ENCODE results near the gene EPB41L3. TPM values are rescaled to one million over a fixed set of nuclear protein-coding genes. Genes with fewer than 3 reads are reported as not detected.

EPB41L3 gene
- total and polyA plus RNA-seq, 2 experiments from 2014 or later = 20.8 to 22.2 TPM

- Histone ChIP-seq H3K36me3 (ENCODE audit: low read depth) (no peaks in the 10 kb centered on the region), H3K9me2 (ENCODE audit: insufficient read depth) (no peaks in the 10 kb centered on the region), H3K79me2 (ENCODE audit: insufficient read depth) (no peaks in the 10 kb centered on the region), H3K4me3 (no peak overlapping the region), H3K9me3 (ENCODE audit: low read depth) (no peaks in the 10 kb centered on the region), H3K4me1 (ENCODE audit: insufficient read depth) (no peaks in the 10 kb centered on the region), H3K27ac (no peak overlapping the region), H3K27me3 (replicated peaks; ENCODE audit: insufficient read depth) (no peaks in the 10 kb centered on the region), H2AFZ (no peak overlapping the region), H4K20me1 (ENCODE audit: insufficient read depth) (no peaks in the 10 kb centered on the region), H3F3A (ENCODE audit: insufficient read depth) (no peaks in the 10 kb centered on the region), H3K9ac (no peak overlapping the region), H3K4me2 (ENCODE audit: unreplicated experiment) (no peak overlapping the region)
- in situ Hi-C loops (cut with MboI) = no loop called here
- WGBS, 2 experiments (ENCODE audit: low coverage in 1 of 2, low lambda C conversion rate in 2 of 2, missing lambda C conversion rate in 2 of 2) = 92 to 93% methylated on average over 9 of the region's 9 CpGs
- TF ChIP-seq EZH2phosphoT487 (IDR thresholded peaks at IDR 0.05; ENCODE audit: insufficient read depth, low read depth) = no peak
- TF ChIP-seq EZH2 (IDR thresholded peaks at IDR 0.05; ENCODE audit: insufficient read depth, poor library complexity, severe bottlenecking) = no peak
- no peak for DNase-seq
Measured at GRCh38 chr18:5451871-5452270, 91.9 kb downstream of the EPB41L3 start.

- no peaks in the 10 kb centered on the region for H3K9me2 ChIP-seq (ENCODE audit: insufficient read depth)
- no peaks in the 10 kb centered on the region for H4K20me1 ChIP-seq (ENCODE audit: insufficient read depth)
- no peaks in the 10 kb centered on the region for H3F3A ChIP-seq (ENCODE audit: insufficient read depth)
- H3K27ac ChIP-seq = no peak overlapping the region
- no peak overlapping the region for H2AFZ ChIP-seq
- H3K4me3 ChIP-seq = no peak overlapping the region
- peak; percentile 3 for DNase-seq
- no peaks in the 10 kb centered on the region for H3K79me2 ChIP-seq (ENCODE audit: insufficient read depth)
- in situ Hi-C loops (cut with MboI) = no loop called here
- H3K9ac ChIP-seq = no peak overlapping the region
- TF ChIP-seq EZH2 (IDR thresholded peaks at IDR 0.05; ENCODE audit: insufficient read depth, poor library complexity, severe bottlenecking) (no peak), EZH2phosphoT487 (IDR thresholded peaks at IDR 0.05; ENCODE audit: insufficient read depth, low read depth) (no peak)
- no peaks in the 10 kb centered on the region for H3K36me3 ChIP-seq (ENCODE audit: low read depth)
- no peak overlapping the region for H3K4me2 ChIP-seq (ENCODE audit: unreplicated experiment)
- H3K9me3 ChIP-seq (ENCODE audit: low read depth) = no peaks in the 10 kb centered on the region
- H3K4me1 ChIP-seq (ENCODE audit: insufficient read depth) = no peaks in the 10 kb centered on the region
- no peaks in the 10 kb centered on the region for H3K27me3 ChIP-seq (replicated peaks; ENCODE audit: insufficient read depth)
Measured at GRCh38 chr18:5451150-5451549, 92.6 kb downstream of the EPB41L3 start.

- WGBS, 2 experiments (ENCODE audit: low coverage in 1 of 2, low lambda C conversion rate in 2 of 2, missing lambda C conversion rate in 2 of 2) = 92 to 96% methylated on average over 4 of the region's 4 CpGs
- Histone ChIP-seq H3K4me2 (ENCODE audit: unreplicated experiment) (no peak overlapping the region), H3K9me2 (ENCODE audit: insufficient read depth) (no peaks in the 10 kb centered on the region), H3F3A (ENCODE audit: insufficient read depth) (no peaks in the 10 kb centered on the region), H3K27ac (no peak overlapping the region), H3K27me3 (replicated peaks; ENCODE audit: insufficient read depth) (no peaks in the 10 kb centered on the region), H2AFZ (no peak overlapping the region), H3K79me2 (ENCODE audit: insufficient read depth) (no peaks in the 10 kb centered on the region), H3K9me3 (ENCODE audit: low read depth) (no peaks in the 10 kb centered on the region), H3K36me3 (ENCODE audit: low read depth) (no peaks in the 10 kb centered on the region), H3K4me3 (no peak overlapping the region), H3K4me1 (ENCODE audit: insufficient read depth) (no peaks in the 10 kb centered on the region), H4K20me1 (ENCODE audit: insufficient read depth) (no peaks in the 10 kb centered on the region), H3K9ac (no peak overlapping the region)
- TF ChIP-seq EZH2 (IDR thresholded peaks at IDR 0.05; ENCODE audit: insufficient read depth, poor library complexity, severe bottlenecking) = no peak
- no peak for TF ChIP-seq EZH2phosphoT487 (IDR thresholded peaks at IDR 0.05; ENCODE audit: insufficient read depth, low read depth)
- no peak for DNase-seq
- in situ Hi-C loops (cut with MboI) = no loop called here
Measured at GRCh38 chr18:5449858-5450509, 93.8 kb downstream of the EPB41L3 start.

GRCh38 chr18:5447442-5447841, 96.4 kb downstream of the EPB41L3 start:
- 88 to 93% methylated on average over 7 of the region's 7 CpGs for WGBS, 2 experiments (ENCODE audit: low coverage in 1 of 2, low lambda C conversion rate in 2 of 2, missing lambda C conversion rate in 2 of 2)

GRCh38 chr18:5444847-5445246, 99.0 kb downstream of the EPB41L3 start:
- TF ChIP-seq EZH2 (IDR thresholded peaks at IDR 0.05; ENCODE audit: insufficient read depth, poor library complexity, severe bottlenecking) (no peak), EZH2phosphoT487 (IDR thresholded peaks at IDR 0.05; ENCODE audit: insufficient read depth, low read depth) (no peak)
- Histone ChIP-seq H3K27me3 (replicated peaks; ENCODE audit: insufficient read depth) (no peaks in the 10 kb centered on the region), H3K4me2 (ENCODE audit: unreplicated experiment) (no peak overlapping the region), H3F3A (ENCODE audit: insufficient read depth) (no peaks in the 10 kb centered on the region), H3K79me2 (ENCODE audit: insufficient read depth) (no peaks in the 10 kb centered on the region), H3K4me3 (no peak overlapping the region), H3K27ac (no peak overlapping the region), H4K20me1 (ENCODE audit: insufficient read depth) (no peaks in the 10 kb centered on the region), H3K4me1 (ENCODE audit: insufficient read depth) (peaks cover 5% of the 10 kb centered on the region), H3K9me2 (ENCODE audit: insufficient read depth) (no peaks in the 10 kb centered on the region), H3K9ac (no peak overlapping the region), H3K9me3 (ENCODE audit: low read depth) (no peaks in the 10 kb centered on the region), H3K36me3 (ENCODE audit: low read depth) (no peaks in the 10 kb centered on the region), H2AFZ (no peak overlapping the region)
- 74 to 76% methylated on average over 4 of the region's 4 CpGs for WGBS, 2 experiments (ENCODE audit: low coverage in 1 of 2, low lambda C conversion rate in 2 of 2, missing lambda C conversion rate in 2 of 2)
- no peak for DNase-seq
- in situ Hi-C loops (cut with MboI) = no loop called here

More at GRCh38 chr18:5447442-5447841, 96.4 kb downstream of the EPB41L3 start:
- Histone ChIP-seq H3K4me1 (ENCODE audit: insufficient read depth) (peaks cover 5% of the 10 kb centered on the region), H3K4me2 (ENCODE audit: unreplicated experiment) (no peak overlapping the region), H3K9me3 (ENCODE audit: low read depth) (no peaks in the 10 kb centered on the region), H4K20me1 (ENCODE audit: insufficient read depth) (no peaks in the 10 kb centered on the region), H2AFZ (no peak overlapping the region), H3K27me3 (replicated peaks; ENCODE audit: insufficient read depth) (no peaks in the 10 kb centered on the region), H3K36me3 (ENCODE audit: low read depth) (no peaks in the 10 kb centered on the region), H3K4me3 (no peak overlapping the region), H3K27ac (no peak overlapping the region), H3K9me2 (ENCODE audit: insufficient read depth) (no peaks in the 10 kb centered on the region), H3K9ac (no peak overlapping the region), H3K79me2 (ENCODE audit: insufficient read depth) (no peaks in the 10 kb centered on the region), H3F3A (ENCODE audit: insufficient read depth) (no peaks in the 10 kb centered on the region)
- TF ChIP-seq EZH2 (IDR thresholded peaks at IDR 0.05; ENCODE audit: insufficient read depth, poor library complexity, severe bottlenecking) = no peak
- TF ChIP-seq EZH2phosphoT487 (IDR thresholded peaks at IDR 0.05; ENCODE audit: insufficient read depth, low read depth) = no peak
- DNase-seq = no peak
- in situ Hi-C loops (cut with MboI) = no loop called here

Measured in GM23248 (cell line).